Neural crest cell (in vitro differentiated cells): ENCODE measurements around the gene CHST13. TPM values are rescaled to one million over a fixed set of nuclear protein-coding genes. Genes with fewer than 3 reads are reported as not detected.

ENCODE experiments used
- DNase-seq: peaks from one replicate; pipeline ENCODE4 v3.0.0; 2021; ENCODE audit warnings: low read depth, mixed read lengths, low spot score
- H3K27ac Mint-ChIP-seq: one replicate; pipeline ENCODE4 v1.8.0; 2021; ENCODE audit warnings: mild to moderate bottlenecking, mixed read lengths; ENCODE audit not compliant: unreplicated experiment
- H3K27me3 Mint-ChIP-seq: 2 replicates; pipeline ENCODE4 v1.8.0; 2021; ENCODE audit warnings: low read depth, mild to moderate bottlenecking, mixed read lengths
- H3K36me3 Mint-ChIP-seq: 2 replicates; pipeline ENCODE4 v1.8.0; 2021; ENCODE audit warnings: low read depth, mild to moderate bottlenecking, mixed read lengths
- H3K4me1 Mint-ChIP-seq: 2 replicates; pipeline ENCODE4 v1.8.0; 2021; ENCODE audit warnings: mixed read lengths
- H3K4me3 Mint-ChIP-seq: one replicate; pipeline ENCODE4 v1.8.0; 2021; ENCODE audit warnings: mild to moderate bottlenecking, mixed read lengths
- H3K9me3 Mint-ChIP-seq: 2 replicates; pipeline ENCODE4 v1.8.0; 2021; ENCODE audit warnings: mixed read lengths
- total RNA-seq: library from RNA; stranded (reverse); gene quantifications from 2 replicates; pipeline ENCODE4 v1.2.1, GENCODE V29; 2021
- TF ChIP-seq, protein P1 (sequence below): fragments of 200-600 bp; sonication (generic); conservative IDR thresholded peaks from 2 replicates; pipeline ENCODE4 v1.5.0; 2021; ENCODE audit warnings: antibody characterized with exemption, mild to moderate bottlenecking

The CHST13 gene
- total RNA-seq, 1 donor from 2014 or later: 0.19 TPM

DNA sequence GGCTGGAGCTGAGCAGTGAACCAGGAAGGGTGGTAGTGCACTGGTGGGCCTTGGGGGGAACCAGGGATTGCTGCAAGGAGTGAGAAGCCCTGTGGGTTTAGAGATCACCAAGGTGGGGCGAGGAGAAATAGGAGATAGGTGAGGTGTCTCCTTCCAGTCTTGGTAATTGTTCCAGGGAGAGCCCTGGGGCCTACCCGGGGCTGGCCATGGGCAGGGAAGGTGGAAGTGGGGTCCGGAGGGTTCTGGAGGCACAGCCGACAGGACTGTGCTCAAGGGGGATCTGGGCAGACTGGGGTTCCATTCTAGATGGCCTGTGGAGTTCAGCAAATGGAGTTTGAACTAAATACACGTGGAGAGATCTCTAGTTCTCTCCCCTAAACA is 4.5 kb downstream of the CHST13 start:
- Mint-ChIP-seq H3K27me3 (peaks cover 42% of the 10 kb centered on the region), H3K9me3 (no peaks in the 10 kb centered on the region), H3K36me3 (no peaks in the 10 kb centered on the region), H3K4me1 (no peaks in the 10 kb centered on the region), H3K27ac (no peak overlapping the region), H3K4me3 (no peak overlapping the region)
- TF ChIP-seq, protein P1, sequence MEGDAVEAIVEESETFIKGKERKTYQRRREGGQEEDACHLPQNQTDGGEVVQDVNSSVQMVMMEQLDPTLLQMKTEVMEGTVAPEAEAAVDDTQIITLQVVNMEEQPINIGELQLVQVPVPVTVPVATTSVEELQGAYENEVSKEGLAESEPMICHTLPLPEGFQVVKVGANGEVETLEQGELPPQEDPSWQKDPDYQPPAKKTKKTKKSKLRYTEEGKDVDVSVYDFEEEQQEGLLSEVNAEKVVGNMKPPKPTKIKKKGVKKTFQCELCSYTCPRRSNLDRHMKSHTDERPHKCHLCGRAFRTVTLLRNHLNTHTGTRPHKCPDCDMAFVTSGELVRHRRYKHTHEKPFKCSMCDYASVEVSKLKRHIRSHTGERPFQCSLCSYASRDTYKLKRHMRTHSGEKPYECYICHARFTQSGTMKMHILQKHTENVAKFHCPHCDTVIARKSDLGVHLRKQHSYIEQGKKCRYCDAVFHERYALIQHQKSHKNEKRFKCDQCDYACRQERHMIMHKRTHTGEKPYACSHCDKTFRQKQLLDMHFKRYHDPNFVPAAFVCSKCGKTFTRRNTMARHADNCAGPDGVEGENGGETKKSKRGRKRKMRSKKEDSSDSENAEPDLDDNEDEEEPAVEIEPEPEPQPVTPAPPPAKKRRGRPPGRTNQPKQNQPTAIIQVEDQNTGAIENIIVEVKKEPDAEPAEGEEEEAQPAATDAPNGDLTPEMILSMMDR: no peak
- no peak for DNase-seq

DNA sequence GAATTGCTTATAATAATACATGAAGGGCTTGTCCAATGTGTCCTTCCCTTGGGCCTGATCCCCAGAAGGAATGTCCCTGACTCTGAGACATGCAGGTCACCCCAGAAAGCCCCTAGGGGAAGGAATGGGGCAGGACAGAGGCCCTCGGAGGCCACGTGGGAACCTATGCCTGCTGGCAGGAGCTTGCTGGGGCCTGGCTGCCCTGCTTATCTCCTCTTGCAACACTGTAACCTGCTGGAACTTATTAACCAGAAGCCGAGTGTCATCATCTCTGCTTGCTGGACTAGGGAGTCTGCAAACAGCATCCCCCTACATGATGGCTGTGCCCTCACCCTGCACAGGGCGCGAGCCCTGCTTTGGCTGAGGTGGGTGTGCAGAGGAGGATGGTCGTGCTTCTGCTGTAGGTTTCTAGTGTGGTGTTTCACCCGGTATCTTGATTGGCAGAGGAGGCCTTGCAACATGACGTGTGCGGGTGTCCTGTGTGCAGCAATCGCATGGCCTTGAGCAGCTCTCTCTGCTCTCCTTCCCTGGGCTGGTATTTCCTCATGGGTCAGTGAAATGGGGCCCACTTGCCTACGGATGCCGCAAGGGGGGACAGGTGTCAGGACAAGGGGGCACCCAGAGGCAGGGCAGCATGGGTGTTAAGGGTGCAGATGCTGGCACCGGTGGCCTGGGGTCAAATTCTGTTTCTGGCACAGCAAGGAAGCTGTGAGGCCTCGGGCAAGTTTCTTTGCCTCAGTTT is 5.0 kb downstream of the CHST13 start:
- Mint-ChIP-seq H3K4me3 (no peak overlapping the region), H3K36me3 (no peaks in the 10 kb centered on the region), H3K27me3 (peaks cover 44% of the 10 kb centered on the region), H3K27ac (no peak overlapping the region), H3K4me1 (no peaks in the 10 kb centered on the region), H3K9me3 (no peaks in the 10 kb centered on the region)
- no peak for DNase-seq
- TF ChIP-seq, protein P1: no peak

DNA sequence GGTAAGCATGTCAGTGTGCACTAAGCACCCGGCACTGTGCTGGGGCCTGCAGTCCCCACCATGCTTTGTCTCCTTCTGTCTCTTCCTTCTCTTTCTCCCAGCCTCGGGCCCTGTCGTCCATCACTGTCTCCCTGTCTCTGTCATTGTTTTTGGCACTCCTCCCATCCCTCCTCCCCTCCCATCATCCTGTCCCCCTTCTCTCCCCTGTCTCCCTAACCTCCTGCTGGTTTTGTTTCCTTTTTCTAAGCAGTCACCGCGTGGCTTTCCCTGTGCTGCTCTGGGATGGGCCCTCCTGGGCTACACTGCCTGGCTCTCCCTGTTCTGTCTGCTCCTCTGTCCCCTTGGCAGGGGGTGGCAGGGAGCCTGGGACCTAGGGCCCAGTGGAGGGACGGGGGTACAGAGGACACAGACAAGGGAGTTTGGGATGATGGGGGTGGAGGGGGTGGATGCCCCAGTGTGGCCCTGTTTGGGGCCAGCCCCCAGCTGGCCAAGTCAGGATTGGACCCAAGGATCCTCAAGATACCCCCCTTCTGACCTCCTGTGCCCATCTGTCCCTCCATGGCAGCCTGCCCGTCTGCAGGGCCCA is 5.7 kb downstream of the CHST13 start:
- TF ChIP-seq, protein P1: no peak
- H3K4me3 Mint-ChIP-seq: no peak overlapping the region
- H3K27ac Mint-ChIP-seq: no peak overlapping the region
- no peaks in the 10 kb centered on the region for H3K9me3 Mint-ChIP-seq
- no peak for DNase-seq
- H3K36me3 Mint-ChIP-seq: no peaks in the 10 kb centered on the region
- H3K27me3 Mint-ChIP-seq: peaks cover 47% of the 10 kb centered on the region
- no peaks in the 10 kb centered on the region for H3K4me1 Mint-ChIP-seq

DNA sequence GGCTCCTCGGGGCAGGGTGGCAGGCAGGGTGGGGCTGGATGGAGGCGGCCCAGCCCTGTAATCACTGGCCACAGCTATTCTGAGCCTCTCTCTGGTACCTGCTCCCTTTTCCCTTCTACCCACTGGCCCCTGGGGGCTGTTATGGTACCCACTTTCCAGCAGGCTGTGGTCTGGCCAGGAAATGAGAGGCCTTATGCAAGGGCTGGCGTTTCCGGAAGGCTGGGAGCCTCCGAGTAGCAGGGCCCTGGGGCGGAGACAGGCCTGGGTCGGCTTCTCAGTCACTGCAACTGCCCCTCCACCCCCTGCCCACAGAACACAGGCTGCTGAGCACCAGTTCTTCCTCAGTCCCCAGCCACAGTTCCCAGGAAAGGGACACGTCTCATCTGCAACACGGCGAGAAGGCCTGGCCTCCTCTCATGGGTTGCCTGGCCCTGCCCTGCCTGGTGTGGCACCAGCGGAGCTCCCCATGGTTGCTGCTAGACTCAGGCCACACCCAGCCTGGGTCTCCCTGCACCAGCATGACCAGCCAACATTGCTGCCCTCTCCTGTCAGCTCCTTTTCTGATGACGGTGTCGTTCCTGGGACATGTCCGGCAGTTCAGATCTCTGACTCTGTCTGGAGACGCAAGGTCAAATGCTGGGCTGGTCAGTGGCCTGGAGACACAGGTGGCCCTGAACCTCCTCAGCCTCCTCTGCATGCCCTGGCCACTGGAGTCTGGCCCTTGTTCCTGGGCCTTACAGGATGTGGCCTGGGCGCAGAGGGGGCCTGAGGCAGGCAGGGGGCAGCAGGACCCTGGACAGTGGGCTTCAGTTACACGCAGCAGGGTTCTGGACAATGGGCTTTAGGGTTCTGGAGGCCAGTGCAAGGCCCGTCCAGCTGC is 6.5 kb downstream of the CHST13 start:
- no peaks in the 10 kb centered on the region for H3K4me1 Mint-ChIP-seq
- no peak for DNase-seq
- H3K4me3 Mint-ChIP-seq: no peak overlapping the region
- TF ChIP-seq, protein P1: no peak
- no peaks in the 10 kb centered on the region for H3K9me3 Mint-ChIP-seq
- peaks cover 49% of the 10 kb centered on the region for H3K27me3 Mint-ChIP-seq
- H3K36me3 Mint-ChIP-seq: no peaks in the 10 kb centered on the region
- H3K27ac Mint-ChIP-seq: no peak overlapping the region

DNA sequence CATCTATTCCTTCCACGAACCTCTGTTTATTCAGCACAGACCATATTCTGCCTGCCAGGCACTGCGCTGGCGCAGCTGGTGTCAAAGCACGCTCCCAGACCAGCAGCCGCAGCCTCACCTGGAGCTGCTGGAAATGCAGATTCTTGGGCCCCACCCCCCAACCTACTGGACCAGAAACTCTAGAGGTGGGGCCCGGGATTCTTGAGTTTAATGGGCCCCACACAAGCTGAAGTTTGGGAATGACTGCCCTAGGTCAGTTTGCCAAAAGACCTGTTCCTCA is 7.0 kb downstream of the CHST13 start:
- no peak for DNase-seq
- peaks cover 50% of the 10 kb centered on the region for H3K27me3 Mint-ChIP-seq
- H3K9me3 Mint-ChIP-seq: no peaks in the 10 kb centered on the region
- H3K36me3 Mint-ChIP-seq: no peaks in the 10 kb centered on the region
- H3K4me1 Mint-ChIP-seq: no peaks in the 10 kb centered on the region
- TF ChIP-seq, protein P1: no peak
- no peak overlapping the region for H3K4me3 Mint-ChIP-seq
- no peak overlapping the region for H3K27ac Mint-ChIP-seq
